GM13977 (cell line): Measurements from ENCODE around the gene AQP3.
A peak's percentile ranks its signal among the peaks of the same experiment; 100 is the strongest.
"Not testable (repeated sequence)": the region's sequence is repeated elsewhere in the genome, so short reads cannot be mapped to it uniquely, and the experiment has no call there.

Source experiments
- DNase-seq: peaks from one replicate; pipeline ENCODE4 v3.0.0; 2012; ENCODE audit warnings: low spot score
- in situ Hi-C: fragments of 300-500 bp; cut with MboI; formaldehyde crosslinking; loops from one replicate; pipeline ENCODE4 v1.12.0; 2022; ENCODE audit warnings: low sequenced_read_pairs, low pct_unique_long_range_greater_than_20kb, mixed read lengths, inconsistent platforms; ENCODE audit not compliant: unreplicated experiment
- TF ChIP-seq, protein P1 (sequence below): IDR thresholded peaks from 2 replicates; pipeline ENCODE4 v1.5.1; 2012; ENCODE audit warnings: mild to moderate bottlenecking, control low read depth; ENCODE audit not compliant: insufficient read depth; ENCODE audit errors: extremely low read depth, missing control alignments

AQP3 gene

GRCh38 chr9:33446946-33447798, at the start of gene AQP3:
AQP3 (minus strand) TSS chr9:33447593; CDS start chr9:33447530, 63 bp downstream.
- TF ChIP-seq, protein P1, sequence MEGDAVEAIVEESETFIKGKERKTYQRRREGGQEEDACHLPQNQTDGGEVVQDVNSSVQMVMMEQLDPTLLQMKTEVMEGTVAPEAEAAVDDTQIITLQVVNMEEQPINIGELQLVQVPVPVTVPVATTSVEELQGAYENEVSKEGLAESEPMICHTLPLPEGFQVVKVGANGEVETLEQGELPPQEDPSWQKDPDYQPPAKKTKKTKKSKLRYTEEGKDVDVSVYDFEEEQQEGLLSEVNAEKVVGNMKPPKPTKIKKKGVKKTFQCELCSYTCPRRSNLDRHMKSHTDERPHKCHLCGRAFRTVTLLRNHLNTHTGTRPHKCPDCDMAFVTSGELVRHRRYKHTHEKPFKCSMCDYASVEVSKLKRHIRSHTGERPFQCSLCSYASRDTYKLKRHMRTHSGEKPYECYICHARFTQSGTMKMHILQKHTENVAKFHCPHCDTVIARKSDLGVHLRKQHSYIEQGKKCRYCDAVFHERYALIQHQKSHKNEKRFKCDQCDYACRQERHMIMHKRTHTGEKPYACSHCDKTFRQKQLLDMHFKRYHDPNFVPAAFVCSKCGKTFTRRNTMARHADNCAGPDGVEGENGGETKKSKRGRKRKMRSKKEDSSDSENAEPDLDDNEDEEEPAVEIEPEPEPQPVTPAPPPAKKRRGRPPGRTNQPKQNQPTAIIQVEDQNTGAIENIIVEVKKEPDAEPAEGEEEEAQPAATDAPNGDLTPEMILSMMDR = peak; percentile 33
- in situ Hi-C loops = no loop called here
- DNase-seq = peak; percentile 66

DNA sequence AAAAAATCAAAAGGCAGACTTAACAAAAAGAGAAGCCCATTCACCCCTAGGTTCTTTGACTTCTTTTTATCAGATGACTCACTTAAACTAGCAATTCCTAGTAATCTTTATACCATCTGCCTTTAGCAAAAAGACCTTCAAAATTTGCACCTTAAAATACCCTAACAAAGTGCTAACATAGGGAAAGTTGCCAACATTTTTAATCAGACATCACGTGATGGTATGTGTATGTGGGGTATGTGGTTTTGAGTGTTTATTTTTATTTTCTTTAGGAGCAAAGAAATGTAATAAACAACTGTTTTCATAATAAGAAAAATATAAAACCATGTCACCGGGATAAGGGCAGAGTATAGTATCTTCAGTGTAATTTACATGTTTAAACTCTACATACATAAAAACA, 46.4 kb upstream of the AQP3 start:
- DNase-seq, in situ Hi-C loops: not testable (repeated sequence)

- DNase-seq = no peak
- TF ChIP-seq, protein P1 = no peak
- in situ Hi-C loops = no loop called here
Measured at GRCh38 chr9:33489066-33489465, 41.7 kb upstream of the AQP3 start.

- in situ Hi-C loops, DNase-seq: not testable (repeated sequence)
Measured at GRCh38 chr9:33485312-33485711, 37.9 kb upstream of the AQP3 start.

- TF ChIP-seq, protein P1 = no peak
- DNase-seq = no peak
- in situ Hi-C loops = no loop called here
Measured at GRCh38 chr9:33480976-33481375, 33.6 kb upstream of the AQP3 start.

DNA sequence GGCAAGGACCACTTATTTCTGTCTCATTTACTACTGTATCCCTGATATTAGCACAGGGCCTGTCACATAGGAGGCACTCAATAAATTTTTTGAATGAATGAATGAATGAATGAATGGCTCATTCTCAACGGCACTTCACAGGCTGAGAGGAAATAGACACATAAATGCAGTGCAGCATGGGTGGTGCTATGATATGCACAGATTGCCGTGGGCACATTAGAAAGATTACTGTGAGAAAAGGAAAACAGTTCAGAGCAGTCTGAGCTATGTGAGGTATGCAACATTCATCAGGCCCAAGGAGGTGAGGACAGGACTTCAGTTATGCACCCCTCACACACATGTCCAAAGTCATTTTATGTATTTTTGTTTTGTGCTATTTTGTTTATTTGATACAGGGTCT, 32.7 kb upstream of the AQP3 start:
- in situ Hi-C loops = no loop called here
- DNase-seq = no peak
- TF ChIP-seq, protein P1 = no peak

DNA sequence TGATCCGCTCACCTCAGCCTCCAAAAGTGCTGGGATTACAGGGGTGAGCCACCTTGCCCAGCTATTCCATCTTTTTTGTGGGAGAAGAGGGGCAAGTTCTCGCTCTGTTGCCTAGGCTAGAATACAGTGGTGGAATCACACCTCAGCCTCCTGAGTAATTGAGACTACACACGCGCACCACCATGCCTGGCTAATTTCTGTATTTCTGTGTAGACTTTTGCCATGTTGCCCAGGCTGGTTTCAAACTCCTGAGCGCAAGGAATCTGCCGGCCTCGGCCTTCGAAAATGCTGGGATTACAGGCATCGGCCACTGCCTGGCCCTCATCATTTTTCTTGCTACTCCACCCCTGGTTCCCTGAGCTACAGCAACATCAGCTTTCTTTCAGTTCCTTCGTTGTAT, 29.1 kb upstream of the AQP3 start:
- DNase-seq = no peak
- in situ Hi-C loops = no loop called here
- TF ChIP-seq, protein P1 = no peak
